SU-DHL-6 (cell line): ENCODE results near the gene AMDHD2.

Experiments used
- EZH2phosphoT487 ChIP-seq: fragments of 200-600 bp; sonication (generic), shearing (Covaris generic); conservative IDR thresholded peaks from 2 replicates; pipeline ENCODE4 v1.6.1; 2018; ENCODE audit warnings: mild to moderate bottlenecking, antibody characterized with exemption, low read length, moderate library complexity, mixed read lengths
- TF ChIP-seq, protein P1 (sequence below): fragments of 200-600 bp; sonication (generic); IDR thresholded peaks from one replicate; pipeline ENCODE4 v1.5.1; 2017; ENCODE audit warnings: antibody characterized with exemption, mild to moderate bottlenecking, low read length, moderate library complexity; ENCODE audit not compliant: insufficient read depth, poor library complexity, severe bottlenecking

DNA sequence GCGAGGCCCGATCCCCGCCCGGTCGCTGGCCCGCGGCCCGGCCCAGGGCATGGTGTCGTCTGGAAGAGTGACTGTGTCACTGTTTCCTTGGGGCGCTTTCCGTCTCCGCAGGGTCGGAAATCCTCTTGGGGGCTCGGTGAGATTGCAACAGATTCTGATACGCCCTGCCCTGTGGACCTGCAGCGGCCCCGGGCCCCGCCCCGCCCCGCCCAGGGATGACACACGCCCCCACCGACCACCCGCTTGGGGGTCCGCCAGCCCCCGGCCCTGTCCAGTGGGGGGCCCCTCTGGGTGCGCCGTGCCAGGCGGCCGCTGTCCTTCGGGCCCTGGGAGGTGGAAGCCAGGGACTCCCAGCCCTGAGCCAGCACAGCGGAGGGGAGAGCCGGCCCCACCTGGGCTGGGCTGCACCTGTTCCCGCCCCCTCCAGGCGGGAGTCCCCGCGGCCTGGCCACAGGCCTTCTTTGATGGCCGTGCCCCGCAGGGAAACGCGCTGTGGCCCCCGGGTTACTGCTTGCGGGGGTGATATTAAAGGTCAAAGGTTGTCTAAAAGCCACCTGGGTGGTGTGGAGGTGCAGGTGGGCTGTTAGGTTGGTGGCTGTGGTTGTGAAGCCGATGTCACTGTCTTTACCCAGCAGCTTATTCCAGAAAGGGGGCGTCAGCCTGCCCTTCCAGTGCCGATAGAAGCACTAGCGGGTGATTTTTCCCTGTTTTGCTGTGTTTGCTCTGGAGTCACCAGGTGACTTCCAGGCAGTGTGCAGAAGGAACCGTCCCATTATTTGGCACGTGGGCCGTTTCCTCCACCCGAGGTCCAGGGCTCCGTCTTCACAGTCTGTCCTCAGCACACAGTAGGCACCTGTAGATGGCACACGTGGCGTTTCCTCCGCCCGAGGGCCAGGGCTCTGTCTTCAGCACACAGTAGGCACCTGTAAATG is 44.5 kb upstream of the AMDHD2 start:
- TF ChIP-seq, protein P1, sequence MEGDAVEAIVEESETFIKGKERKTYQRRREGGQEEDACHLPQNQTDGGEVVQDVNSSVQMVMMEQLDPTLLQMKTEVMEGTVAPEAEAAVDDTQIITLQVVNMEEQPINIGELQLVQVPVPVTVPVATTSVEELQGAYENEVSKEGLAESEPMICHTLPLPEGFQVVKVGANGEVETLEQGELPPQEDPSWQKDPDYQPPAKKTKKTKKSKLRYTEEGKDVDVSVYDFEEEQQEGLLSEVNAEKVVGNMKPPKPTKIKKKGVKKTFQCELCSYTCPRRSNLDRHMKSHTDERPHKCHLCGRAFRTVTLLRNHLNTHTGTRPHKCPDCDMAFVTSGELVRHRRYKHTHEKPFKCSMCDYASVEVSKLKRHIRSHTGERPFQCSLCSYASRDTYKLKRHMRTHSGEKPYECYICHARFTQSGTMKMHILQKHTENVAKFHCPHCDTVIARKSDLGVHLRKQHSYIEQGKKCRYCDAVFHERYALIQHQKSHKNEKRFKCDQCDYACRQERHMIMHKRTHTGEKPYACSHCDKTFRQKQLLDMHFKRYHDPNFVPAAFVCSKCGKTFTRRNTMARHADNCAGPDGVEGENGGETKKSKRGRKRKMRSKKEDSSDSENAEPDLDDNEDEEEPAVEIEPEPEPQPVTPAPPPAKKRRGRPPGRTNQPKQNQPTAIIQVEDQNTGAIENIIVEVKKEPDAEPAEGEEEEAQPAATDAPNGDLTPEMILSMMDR, result no peak
- TF ChIP-seq EZH2phosphoT487, result no peak
